IPS-18c (cell line): ENCODE results near the gene MYO1D.
A peak's percentile ranks its signal among the peaks of the same experiment; 100 is the strongest.
"Not testable (repeated sequence)": the region's sequence is repeated elsewhere in the genome, so short reads cannot be mapped to it uniquely, and the experiment has no call there.

Experiments used
- H3K4me3 ChIP-seq: 2 replicates; pipeline ENCODE4 v1.7.0; 2013; ENCODE audit warnings: low read depth, mild to moderate bottlenecking, low read length, moderate library complexity; ENCODE audit not compliant: insufficient read depth
- H3K9me3 ChIP-seq: one replicate; pipeline ENCODE4 v1.6.1; 2013; ENCODE audit warnings: mild to moderate bottlenecking, low read length, moderate library complexity; ENCODE audit not compliant: control insufficient read depth, insufficient read depth

MYO1D gene

DNA sequence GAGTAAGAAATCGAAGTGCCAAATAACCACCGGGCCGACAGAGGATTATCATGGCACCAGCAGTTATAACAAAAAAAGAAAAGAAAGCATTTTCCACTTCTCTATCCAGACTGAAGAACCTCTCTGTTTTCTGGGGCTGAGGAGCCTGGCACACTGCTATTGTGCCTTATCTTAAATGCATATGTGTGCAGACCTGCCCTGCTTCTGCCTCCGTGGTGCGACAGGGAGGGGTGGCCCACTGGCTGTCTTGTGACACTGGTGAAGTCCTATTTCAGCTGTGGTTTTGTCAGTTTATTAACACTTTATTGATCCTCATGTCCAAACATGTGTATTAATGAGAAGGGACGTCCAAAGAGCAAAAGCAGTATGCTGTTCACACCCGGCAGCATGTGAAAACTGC, 334.7 kb downstream of the MYO1D start:
- no peaks in the 10 kb centered on the region for H3K9me3 ChIP-seq
- H3K4me3 ChIP-seq: no peak overlapping the region

DNA sequence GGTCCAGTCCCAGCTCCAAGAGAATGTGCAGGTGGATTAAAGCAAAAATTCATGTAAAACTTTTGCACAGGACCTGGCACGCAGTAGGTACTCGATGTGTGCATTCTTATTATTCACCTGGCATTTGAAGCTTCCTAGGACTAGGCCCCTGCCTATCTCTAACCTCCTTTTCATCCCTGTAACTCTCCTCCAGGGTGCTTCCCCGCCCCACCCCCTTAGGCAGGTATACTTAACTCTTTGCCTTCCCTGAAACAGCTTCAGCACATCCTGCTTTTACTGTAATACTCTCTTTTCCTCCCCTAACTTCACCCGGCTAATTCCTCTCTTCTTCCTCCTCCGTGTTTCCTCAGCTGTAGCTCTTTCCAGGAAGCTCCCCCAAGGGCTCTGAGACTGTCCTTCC, 335.3 kb downstream of the MYO1D start:
- Histone ChIP-seq H3K4me3 (no peak overlapping the region), H3K9me3 (no peaks in the 10 kb centered on the region)

DNA sequence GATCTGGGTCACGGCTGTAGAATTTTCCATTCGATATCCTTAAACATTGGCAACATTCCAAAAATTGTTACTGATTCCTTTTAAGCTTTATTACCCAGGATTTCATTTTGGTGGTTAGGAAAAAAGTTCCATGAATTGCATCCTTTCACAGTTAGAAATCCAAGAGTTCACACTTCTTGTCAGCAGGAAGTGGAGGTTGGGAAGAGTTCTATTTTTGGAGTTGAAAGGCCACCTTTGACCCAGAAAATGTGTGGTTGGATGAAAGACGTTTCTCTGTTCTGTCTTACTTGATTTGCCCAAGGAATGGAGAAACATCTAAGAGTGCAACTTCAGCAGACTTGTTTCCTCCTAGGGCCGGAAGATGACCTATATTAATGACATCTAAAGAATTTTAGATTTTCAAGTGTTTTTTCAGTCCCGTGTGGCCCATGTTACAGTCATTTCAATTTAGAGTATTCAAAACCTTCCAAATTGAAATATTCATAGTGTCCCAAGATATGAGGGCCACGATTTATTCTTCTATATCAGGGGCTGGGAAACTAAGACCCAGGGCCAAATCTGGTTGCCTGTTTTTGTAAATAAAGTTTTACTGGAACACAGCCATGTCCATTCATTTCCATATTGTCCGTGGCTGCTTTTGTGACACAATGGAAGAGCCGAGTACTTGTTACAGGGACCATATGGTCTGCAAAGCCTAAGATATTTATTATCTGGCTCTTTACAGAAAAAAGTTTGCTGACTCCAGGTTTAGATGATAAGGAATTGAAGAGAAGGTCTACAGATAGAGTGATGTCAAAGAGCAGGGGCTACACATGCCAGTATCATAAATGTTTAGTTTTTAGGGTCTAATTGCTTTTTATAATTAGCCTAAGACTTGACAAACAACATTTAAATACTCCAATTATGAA, 339.9 kb downstream of the MYO1D start:
- no peaks in the 10 kb centered on the region for H3K9me3 ChIP-seq
- no peak overlapping the region for H3K4me3 ChIP-seq

DNA sequence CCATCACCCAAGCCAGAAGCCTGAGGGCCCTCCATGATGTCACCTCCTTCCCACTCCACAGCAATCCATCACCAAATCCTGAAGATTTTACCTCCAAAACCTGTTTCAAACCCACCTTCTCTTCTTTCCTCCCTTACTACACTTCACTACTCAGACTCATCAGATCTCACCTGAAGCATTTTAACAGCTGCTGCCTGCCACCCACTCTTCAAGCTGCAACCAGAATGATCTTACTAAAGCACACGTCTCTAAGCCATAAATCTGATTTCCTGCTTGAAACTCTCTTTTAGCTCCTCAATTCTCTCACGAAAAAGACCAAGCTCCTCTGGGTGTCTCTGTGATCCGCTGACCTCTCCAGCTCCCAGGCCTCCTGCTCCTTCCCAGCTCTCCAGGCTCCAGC, 343.6 kb downstream of the MYO1D start:
- H3K4me3 ChIP-seq: no peak overlapping the region
- H3K9me3 ChIP-seq: no peaks in the 10 kb centered on the region

DNA sequence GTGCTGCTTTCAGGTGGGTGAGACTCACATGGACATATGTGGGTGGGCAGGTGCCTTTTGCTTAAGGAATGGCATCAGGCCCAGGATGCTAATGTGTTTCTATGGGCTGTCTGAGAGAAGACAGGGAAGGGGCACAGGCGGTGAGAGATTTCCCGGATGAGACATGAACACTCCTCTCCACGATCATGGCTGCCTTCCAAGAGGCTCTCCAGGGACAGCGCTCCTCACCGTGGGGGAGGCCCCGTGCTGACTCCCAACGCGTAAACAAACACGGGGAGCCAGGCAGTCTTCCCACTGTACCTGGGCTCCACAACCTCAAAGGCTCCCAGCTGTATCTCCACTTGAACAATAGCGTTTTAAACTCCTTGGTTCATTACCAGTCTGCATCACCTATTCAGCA, 347.3 kb downstream of the MYO1D start:
- no peak overlapping the region for H3K4me3 ChIP-seq

DNA sequence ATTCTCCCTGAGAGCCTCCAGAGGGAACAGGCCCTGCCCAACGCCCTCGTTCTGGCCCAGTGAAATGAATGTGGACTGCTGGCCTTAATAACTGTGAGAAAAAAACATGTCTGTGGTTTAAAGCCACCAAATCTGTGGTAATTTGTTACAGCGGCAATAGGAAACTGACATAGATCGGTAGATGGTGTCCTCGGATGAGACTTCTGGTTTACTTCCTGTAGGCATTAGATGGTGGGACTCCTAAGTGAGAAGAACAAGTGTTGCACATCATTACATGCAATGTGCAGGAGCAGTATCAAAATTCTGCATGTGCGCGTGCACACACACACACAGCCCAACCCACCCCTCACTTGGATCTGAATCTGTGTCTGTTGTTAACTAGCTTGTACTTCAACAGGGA, 348.1 kb downstream of the MYO1D start:
- no peak overlapping the region for H3K4me3 ChIP-seq
- no peaks in the 10 kb centered on the region for H3K9me3 ChIP-seq

More for the DNA sequence above, 347.3 kb downstream of the MYO1D start:
- no peaks in the 10 kb centered on the region for H3K9me3 ChIP-seq

DNA sequence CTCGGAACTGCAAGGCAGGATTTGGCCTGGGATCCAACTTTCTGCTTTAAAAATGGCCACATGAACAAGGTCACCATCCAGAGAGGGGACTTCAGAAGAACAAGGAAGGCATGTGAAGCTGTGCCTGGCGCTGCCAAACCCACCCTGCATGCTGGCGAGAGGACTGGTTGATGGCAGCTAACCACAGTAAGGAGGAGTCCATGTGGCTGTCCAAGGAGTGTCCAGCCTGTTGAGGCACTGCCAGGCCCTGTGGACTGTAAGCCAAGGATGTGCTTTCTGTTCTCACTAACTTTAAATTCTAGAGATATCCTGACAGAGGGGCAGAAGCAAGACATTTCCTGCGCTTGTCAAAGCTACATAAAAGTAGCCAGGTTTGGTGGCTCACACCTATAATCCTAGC, 349.8 kb downstream of the MYO1D start:
- Histone ChIP-seq H3K9me3 (no peaks in the 10 kb centered on the region), H3K4me3 (no peak overlapping the region)

DNA sequence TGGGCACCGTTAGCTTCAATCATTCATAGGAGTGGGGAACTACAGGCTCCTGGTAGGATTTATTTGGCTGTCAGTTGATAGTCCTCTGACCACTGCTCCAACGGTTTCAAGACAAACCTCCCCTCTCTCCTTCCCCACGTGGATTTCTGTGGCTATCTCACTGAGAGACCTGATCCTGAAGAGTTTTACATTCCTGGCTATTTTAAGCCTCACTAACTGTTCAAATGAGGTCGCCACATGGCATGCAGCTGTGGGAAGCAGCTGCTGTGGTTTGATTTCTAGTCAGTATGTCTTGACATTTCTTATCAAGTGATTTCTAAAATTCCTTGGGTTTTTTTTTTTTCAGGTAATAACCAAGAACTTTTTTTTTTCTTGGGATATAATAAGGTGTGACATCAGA, 351.8 kb downstream of the MYO1D start:
- H3K4me3 ChIP-seq: no peak overlapping the region
- no peaks in the 10 kb centered on the region for H3K9me3 ChIP-seq

DNA sequence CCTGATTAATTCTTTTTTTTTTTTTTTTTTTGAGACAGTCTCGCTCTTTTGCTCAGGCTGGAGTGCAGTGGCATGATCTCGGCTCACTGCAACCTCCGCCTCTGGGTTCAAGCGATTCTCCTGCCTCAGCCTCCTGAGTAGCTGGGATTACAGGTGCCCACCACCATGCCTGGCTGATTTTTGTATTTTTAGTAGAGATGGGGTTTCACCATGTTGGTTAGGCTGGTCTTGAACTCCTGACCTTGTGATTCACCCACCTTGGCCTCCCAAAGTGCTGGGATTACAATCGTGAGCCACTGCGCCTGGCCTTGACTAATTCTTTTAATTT, 352.4 kb downstream of the MYO1D start:
- H3K9me3 ChIP-seq, H3K4me3 ChIP-seq: not testable (repeated sequence)

DNA sequence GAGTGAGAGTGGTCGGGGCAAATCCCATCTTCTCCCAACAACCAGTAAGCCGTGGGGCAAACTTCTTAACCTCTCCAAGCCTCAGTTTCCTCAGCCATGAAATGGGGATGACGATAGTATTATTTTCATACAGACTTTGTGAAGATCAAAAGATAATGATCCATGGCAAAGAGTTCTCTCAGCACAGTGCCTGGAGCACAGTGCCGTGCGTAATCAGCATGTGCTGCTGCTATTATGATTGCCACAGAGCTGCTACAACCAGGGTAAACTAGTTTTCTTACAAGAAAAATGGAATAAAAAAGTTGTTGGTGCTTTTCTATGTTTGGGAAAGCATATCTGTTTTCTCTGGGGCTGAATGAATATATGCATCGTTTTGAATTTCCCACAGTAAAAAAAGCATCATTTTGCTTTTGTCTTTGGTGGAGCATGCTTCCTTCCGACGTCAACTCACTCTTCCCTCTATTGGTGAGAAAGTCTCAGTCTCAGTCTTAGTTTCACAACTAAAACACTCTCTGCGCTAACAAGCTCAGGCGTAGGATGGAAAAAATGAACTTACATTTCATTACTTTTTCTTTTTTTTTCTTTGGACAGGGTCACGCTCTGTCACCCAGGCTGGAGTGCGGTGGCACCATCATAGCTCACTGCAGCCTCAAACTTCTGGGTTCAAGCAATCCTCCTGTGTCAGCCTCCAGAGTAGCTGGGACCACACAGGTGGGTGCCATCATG, 352.9 kb downstream of the MYO1D start:
- Histone ChIP-seq H3K9me3 (no peaks in the 10 kb centered on the region), H3K4me3 (no peak overlapping the region)

DNA sequence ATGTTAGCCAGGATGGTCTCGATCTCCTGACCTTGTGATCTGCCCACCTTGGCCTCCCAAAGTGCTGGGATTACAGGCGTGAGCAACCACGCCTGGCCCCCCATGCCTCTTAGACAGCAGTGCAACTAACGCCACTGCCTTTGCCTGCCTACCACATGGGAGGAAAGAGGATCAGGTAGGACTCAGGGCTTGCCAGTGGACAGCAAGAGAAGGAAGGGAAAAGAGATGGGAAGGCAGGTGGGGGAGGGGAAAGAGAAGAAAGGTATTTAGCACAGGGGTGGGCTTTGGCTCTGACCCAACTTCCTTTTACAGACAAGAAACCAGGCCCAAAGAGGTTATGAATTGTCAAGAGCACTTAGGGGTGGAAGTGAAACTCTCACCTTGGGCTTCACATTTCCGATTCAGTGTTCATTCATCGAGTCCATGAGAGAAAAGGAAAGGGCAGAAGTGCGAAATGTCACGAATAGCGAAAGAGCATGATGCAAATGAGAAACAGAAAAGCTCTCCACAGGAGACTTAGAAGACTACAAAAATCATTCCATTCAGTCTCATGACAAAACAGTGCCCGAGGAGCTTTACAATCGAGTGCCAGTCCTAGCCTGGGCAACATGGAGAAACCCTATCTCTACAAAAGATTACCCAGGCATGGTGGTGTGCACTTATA, 353.8 kb downstream of the MYO1D start:
- H3K4me3 ChIP-seq: no peak overlapping the region
- no peaks in the 10 kb centered on the region for H3K9me3 ChIP-seq

DNA sequence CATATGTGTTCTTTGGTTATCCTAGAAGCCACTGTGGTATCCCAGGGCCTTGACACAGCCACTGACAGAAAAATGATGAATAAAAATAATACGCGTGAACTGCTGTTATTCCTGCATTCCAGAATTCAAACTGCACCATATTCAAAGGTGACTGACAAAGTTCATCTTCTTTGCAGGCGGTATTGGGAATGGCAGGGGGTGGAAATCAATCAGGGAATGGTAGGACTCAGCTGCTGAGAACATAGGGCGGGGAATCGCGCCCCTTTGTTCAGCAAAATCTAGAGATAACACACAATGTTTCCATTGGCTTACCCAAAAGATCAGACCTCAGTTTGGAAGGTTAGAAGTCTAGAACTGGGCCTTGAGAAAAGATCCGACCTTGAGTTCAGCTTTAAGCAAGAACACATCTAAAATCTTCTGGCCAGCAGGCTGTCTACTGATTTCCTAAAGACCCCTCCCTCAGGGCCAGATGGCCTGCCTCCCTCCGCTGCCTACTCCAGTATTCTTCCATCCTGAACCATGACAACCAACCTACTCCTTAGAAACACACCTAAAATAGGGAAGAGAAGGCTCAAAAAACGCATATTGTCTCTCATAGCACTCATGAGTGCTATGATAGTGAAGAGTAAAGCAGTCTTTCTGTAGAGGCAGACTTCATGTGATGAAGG, 356.1 kb downstream of the MYO1D start:
- H3K9me3 ChIP-seq: no peaks in the 10 kb centered on the region

DNA sequence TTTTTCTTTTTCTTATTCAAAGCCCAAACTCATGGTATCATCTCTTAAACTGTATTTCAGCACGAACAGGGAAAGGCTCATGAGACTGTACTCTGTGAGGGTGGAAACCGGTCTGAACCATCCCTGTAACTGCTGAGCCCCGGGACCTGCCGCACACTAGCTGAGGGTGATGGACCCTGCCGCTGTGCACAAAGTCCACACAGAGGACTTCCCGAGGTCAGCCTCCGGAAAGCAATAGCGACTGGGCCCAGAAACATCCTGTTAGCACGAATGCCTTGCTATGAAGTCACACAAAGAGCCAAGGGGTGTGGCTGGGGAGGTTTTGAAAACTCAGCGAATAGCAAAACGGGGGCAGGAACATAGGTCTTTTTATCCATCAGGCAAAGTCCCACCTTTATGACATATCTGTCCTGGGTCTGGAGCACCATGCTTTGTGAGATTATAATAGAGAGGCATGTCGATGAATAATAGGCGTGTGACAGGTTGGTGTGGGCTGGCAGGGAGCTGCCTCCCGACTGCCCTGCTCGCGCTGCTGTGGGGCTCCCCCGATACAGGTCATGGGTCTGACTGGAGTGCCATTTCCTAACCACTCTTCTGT, 356.7 kb downstream of the MYO1D start:
- H3K9me3 ChIP-seq: no peaks in the 10 kb centered on the region
- H3K4me3 ChIP-seq: 0 out of 2 replicates have a peak overlapping the region, but pooled peaks have one; percentile 12

More for the DNA sequence above, 356.1 kb downstream of the MYO1D start:
- H3K4me3 ChIP-seq: no peak overlapping the region

DNA sequence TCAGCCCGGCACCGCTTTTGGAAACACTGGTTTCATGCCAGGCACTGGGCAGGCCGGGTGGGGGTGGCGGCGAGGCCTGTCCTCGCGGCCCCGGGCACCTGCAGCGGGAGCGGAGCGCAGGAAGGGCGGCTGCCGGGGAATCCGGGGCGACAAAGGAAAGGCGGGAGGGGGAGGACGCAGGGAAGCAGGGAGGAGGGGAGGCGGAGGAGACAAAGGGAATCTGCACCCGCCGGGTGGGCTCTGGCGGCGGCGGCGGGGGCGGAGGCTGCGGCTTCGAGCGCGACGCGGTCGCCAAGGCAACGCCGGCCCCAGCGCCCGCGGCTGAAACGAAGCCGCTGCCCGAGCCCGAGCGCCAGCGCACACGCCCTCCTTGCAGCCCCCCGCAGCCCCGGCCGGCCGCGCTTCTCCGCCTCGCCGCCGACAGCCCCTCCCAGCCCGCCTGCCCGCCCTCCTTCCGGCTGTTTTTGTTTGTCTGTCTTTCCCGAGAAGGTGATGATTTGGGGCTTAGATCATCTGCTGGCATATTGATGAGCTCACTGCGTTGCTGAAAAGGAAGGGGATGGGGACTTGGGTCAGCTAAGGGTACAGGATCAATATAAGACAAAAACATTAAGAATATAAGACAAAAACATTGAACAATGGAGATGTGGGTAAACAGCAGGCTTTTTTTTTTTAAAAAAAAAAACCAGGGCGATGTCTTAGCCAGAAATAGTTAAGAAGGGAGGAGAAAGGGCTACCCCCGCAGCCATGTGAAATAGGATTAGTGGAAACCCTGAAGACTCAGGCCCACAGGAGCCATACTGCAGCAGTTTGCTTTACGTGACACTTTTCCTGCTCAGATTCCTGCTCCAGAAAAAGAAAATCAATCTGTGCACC, 357.5 kb downstream of the MYO1D start:
- peak overlapping the region; percentile 55 for H3K4me3 ChIP-seq
- H3K9me3 ChIP-seq: no peaks in the 10 kb centered on the region

DNA sequence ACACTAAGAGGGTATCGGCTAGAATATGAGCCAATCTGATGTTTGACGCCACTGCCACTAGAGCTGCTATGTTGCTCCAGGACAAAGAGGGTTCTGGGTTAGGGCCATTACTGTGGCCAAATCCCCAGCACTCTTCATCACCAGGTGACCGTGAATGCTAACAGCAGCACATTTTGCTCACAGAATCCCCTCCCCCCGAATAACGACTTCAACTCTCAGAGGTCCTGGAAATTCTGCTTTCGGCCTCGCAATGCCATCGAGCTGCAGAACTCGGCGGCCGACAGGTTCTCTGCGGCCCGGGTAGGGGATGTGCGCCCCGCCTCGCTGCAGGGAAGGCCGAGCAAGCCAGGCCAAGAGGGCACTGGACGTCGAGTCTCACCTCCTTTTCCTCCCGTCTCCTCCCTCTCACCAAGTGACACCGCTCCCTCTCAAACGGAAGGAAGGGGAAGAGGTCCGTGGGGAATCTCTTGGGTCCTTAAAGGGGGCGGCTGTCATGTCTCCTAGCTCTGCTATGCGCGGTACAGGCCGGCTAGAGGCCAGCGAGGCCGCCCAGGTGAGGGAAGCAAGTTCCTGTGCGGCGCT, 358.2 kb downstream of the MYO1D start:
- Histone ChIP-seq H3K4me3 (peak overlapping the region; percentile 55), H3K9me3 (no peaks in the 10 kb centered on the region)

DNA sequence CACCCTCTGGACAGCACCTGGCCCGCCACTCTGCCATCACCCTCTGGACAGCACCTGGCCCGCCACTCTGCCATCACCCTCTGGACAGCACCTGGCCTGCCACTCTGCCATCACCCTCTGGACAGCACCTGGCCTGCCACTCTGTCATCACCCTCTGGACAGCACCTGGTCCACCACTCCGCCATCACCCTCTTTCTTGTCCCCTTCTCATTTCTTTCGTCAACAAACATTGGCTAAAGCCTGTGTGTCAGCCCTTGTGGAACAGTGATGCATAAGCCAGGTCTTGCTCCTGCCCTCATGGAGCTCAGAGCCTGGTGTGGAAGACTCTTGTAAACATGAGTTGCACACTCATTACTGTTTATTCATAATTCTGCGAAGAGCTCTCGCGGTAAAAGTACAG, 358.9 kb downstream of the MYO1D start:
- H3K9me3 ChIP-seq: no peaks in the 10 kb centered on the region
- no peak overlapping the region for H3K4me3 ChIP-seq
